GM12873 (cell line): ENCODE data around the gene CLDN10.

Source experiments
- CTCF ChIP-seq: IDR thresholded peaks from 2 replicates; pipeline ENCODE4 v1.5.1; 2012; ENCODE audit warnings: low read depth, mild to moderate bottlenecking, moderate library complexity, low read length, control low read depth; ENCODE audit not compliant: insufficient read depth; ENCODE audit errors: missing control alignments

The CLDN10 gene

GRCh38 chr13:95510950-95511349 is 41.6 kb upstream of the CLDN10 start:
- no peak for TF ChIP-seq CTCF

GRCh38 chr13:95512424-95512823 is 40.1 kb upstream of the CLDN10 start:
- no peak for TF ChIP-seq CTCF

GRCh38 chr13:95512957-95513356 is 39.6 kb upstream of the CLDN10 start:
- TF ChIP-seq CTCF, result no peak

- TF ChIP-seq CTCF, result no peak
Measured at GRCh38 chr13:95516021-95516420, 36.5 kb upstream of the CLDN10 start.

- TF ChIP-seq CTCF, result no peak
Measured at GRCh38 chr13:95516492-95516891, 36.0 kb upstream of the CLDN10 start.

GRCh38 chr13:95523598-95523997 is 28.9 kb upstream of the CLDN10 start:
- TF ChIP-seq CTCF, result no peak

GRCh38 chr13:95524264-95524901 is 28.1 kb upstream of the CLDN10 start:
- no peak for TF ChIP-seq CTCF

- no peak for TF ChIP-seq CTCF
Measured at GRCh38 chr13:95527955-95528354, 24.6 kb upstream of the CLDN10 start.
